ENCODE results near the gene HSP90AB1.

HSP90AB1 gene

GRCh38 chr6:44229376-44230033, 17.4 kb upstream of the HSP90AB1 start (continued):
- TF ChIP-seq ZNF510 (tag by site-specific recombination; IDR thresholded peaks at IDR 0.05; ENCODE audit: insufficient replicate concordance): no peak
- TF ChIP-seq ZBTB10 (tag by site-specific recombination; IDR thresholded peaks at IDR 0.05): no peak
- no peak for TF ChIP-seq OSR2 (tag by site-specific recombination; IDR thresholded peaks at IDR 0.05)

DNA sequence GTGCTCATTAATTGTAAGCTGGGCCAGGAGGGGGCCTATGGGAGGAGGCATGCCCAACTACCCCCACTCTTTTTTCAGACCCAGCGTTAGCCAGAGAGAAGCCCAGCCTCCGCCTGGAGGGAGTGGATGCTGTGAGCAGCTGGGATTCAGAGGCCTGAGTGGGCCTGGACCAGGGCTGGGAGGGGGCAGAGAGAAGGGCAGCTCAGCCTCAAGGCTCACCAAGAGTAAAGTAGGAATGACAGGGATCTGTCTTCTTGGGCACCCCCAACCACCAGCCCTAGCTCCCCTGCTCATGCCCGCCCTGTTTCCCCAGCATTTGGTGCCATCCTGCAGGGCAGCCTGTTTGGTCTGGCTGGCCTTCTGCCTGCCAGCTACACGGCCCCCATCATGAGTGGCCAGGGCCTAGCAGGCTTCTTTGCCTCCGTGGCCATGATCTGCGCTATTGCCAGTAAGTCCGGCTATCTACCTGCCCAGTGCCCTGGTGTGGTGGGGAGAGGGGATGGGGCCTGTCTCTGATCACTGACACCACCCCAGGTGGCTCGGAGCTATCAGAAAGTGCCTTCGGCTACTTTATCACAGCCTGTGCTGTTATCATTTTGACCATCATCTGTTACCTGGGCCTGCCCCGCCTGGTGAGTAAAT, 16.7 kb upstream of the HSP90AB1 start:
- POLR2A ChIA-PET: interaction anchor here (0.6 to 1.4 kb wide), 2 partner anchors 17 to 90 kb away, joined by 4 to 10 read pairs; partner anchors contain the start of gene HSP90AB1
- H3K27ac ChIP-seq (ENCODE audit: extremely low read depth, low read depth, low read length): no peak overlapping the region
- H3K4me1 ChIP-seq (ENCODE audit: control insufficient read depth, insufficient read depth, low read length): peaks cover 13% of the 10 kb centered on the region
- H3K9me3 ChIP-seq (ENCODE audit: control insufficient read depth, insufficient read depth, low read depth, low read length): no peaks in the 10 kb centered on the region
- CTCF ChIA-PET: interaction anchor here (0.6 to 1.5 kb wide), 4 partner anchors 8 to 58 kb away, joined by 3 to 7 read pairs (median 4); partner anchors contain the start of gene HSP90AB1
- H3K36me3 ChIP-seq (ENCODE audit: control insufficient read depth in 2 of 2, insufficient read depth in 1 of 2, low read length in 2 of 2): peaks cover 5 to 68% of the 10 kb centered on the region in 2 experiments; a peak in 2 of 3 replicates
- H3K4me3 ChIP-seq (ENCODE audit: low read depth, low read length): no peak overlapping the region
- TF ChIP-seq ZNF2 (tag by site-specific recombination; IDR thresholded peaks at IDR 0.05) (no peak), GFI1B (tag by site-specific recombination; IDR thresholded peaks at IDR 0.05) (no peak), ZFP41 (tag by site-specific recombination; IDR thresholded peaks at IDR 0.05; ENCODE audit: borderline replicate concordance) (no peak), ZNF112 (tag by site-specific recombination; IDR thresholded peaks at IDR 0.05) (no peak), ZNF10 (tag by site-specific recombination; IDR thresholded peaks at IDR 0.05) (no peak), HOXD13 (CRISPR knock-in tag; IDR thresholded peaks at IDR 0.05; ENCODE audit: borderline replicate concordance) (no peak), ZNF175 (tag by site-specific recombination; IDR thresholded peaks at IDR 0.05) (no peak), ZNF792 (tag by site-specific recombination; IDR thresholded peaks at IDR 0.05) (no peak), KLF8 (tag by site-specific recombination; IDR thresholded peaks at IDR 0.05) (no peak), HOXC10 (CRISPR knock-in tag; IDR thresholded peaks at IDR 0.05) (no peak), ZNF558 (tag by site-specific recombination; IDR thresholded peaks at IDR 0.05) (no peak), ZFP37 (tag by site-specific recombination; IDR thresholded peaks at IDR 0.05) (no peak), ZBTB1 (tag by site-specific recombination; IDR thresholded peaks at IDR 0.05) (no peak), ZNF138 (tag by site-specific recombination; IDR thresholded peaks at IDR 0.05; ENCODE audit: borderline replicate concordance) (no peak), PRDM2 (tag by site-specific recombination; IDR thresholded peaks at IDR 0.05; ENCODE audit: borderline replicate concordance) (no peak)
- TF ChIP-seq, protein P1, sequence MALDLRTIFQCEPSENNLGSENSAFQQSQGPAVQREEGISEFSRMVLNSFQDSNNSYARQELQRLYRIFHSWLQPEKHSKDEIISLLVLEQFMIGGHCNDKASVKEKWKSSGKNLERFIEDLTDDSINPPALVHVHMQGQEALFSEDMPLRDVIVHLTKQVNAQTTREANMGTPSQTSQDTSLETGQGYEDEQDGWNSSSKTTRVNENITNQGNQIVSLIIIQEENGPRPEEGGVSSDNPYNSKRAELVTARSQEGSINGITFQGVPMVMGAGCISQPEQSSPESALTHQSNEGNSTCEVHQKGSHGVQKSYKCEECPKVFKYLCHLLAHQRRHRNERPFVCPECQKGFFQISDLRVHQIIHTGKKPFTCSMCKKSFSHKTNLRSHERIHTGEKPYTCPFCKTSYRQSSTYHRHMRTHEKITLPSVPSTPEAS (tag by site-specific recombination; IDR thresholded peaks at IDR 0.05): no peak
- TF ChIP-seq, protein P2, sequence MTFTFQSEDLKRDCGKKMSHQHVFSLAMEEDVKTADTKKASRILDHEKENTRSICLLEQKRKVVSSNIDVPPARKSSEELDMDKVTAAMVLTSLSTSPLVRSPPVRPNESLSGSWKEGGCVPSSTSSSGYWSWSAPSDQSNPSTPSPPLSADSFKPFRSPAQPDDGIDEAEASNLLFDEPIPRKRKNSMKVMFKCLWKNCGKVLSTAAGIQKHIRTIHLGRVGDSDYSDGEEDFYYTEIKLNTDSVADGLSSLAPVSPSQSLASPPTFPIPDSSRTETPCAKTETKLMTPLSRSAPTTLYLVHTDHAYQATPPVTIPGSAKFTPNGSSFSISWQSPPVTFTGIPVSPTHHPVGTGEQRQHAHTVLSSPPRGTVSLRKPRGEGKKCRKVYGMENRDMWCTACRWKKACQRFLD (tag by site-specific recombination; IDR thresholded peaks at IDR 0.05): no peak
- TF ChIP-seq, protein P3, sequence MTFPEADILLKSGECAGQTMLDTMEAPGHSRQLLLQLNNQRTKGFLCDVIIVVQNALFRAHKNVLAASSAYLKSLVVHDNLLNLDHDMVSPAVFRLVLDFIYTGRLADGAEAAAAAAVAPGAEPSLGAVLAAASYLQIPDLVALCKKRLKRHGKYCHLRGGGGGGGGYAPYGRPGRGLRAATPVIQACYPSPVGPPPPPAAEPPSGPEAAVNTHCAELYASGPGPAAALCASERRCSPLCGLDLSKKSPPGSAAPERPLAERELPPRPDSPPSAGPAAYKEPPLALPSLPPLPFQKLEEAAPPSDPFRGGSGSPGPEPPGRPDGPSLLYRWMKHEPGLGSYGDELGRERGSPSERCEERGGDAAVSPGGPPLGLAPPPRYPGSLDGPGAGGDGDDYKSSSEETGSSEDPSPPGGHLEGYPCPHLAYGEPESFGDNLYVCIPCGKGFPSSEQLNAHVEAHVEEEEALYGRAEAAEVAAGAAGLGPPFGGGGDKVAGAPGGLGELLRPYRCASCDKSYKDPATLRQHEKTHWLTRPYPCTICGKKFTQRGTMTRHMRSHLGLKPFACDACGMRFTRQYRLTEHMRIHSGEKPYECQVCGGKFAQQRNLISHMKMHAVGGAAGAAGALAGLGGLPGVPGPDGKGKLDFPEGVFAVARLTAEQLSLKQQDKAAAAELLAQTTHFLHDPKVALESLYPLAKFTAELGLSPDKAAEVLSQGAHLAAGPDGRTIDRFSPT (tag by site-specific recombination; IDR thresholded peaks at IDR 0.05): no peak
